K562 (cell line): ENCODE measurements around the gene LDAF1.

Experiments used
- POLR2A ChIP-seq: fragments of 450-650 bp; conservative IDR thresholded peaks from 2 replicates; pipeline ENCODE4 v1.6.1; 2016
- POLR2AphosphoS5 ChIP-seq: IDR thresholded peaks from 2 replicates; pipeline ENCODE4 v1.6.1; 2011; ENCODE audit warnings: mild to moderate bottlenecking, low read depth, low read length, moderate library complexity; ENCODE audit not compliant: control insufficient read depth, insufficient read depth

GRCh38 chr16:21185659-21186325 lies 27.3 kb downstream of the LDAF1 start:
- TF ChIP-seq POLR2A (no peak), POLR2AphosphoS5 (no peak)
